H9 (cell line): Measurements from ENCODE around the gene ZMIZ1. TPM values are rescaled to one million over a fixed set of nuclear protein-coding genes. Genes with fewer than 3 reads are reported as not detected.

Source experiments
- DNase-seq: peaks from one replicate; pipeline ENCODE4 v3.0.0-alpha.2; 2017
- H2AFZ ChIP-seq: one replicate; pipeline ENCODE4 v1.6.1; 2013; ENCODE audit warnings: mild to moderate bottlenecking, low read length, control low read depth, moderate library complexity
- H2AK5ac ChIP-seq: 2 replicates; pipeline ENCODE4 v1.6.1; 2013; ENCODE audit warnings: low read length, control low read depth, mixed read lengths; ENCODE audit not compliant: insufficient read length
- H2BK120ac ChIP-seq: one replicate; pipeline ENCODE4 v1.6.1; 2013; ENCODE audit warnings: low read depth, mild to moderate bottlenecking, low read length, control low read depth, inconsistent platforms; ENCODE audit not compliant: poor library complexity, severe bottlenecking
- H2BK12ac ChIP-seq: 2 replicates; pipeline ENCODE4 v1.6.1; 2013; ENCODE audit warnings: low read length, control low read depth, mixed read lengths, low read depth; ENCODE audit not compliant: insufficient read length
- H2BK15ac ChIP-seq: 2 replicates; pipeline ENCODE4 v1.6.1; 2013; ENCODE audit warnings: low read depth, low read length, control low read depth
- H2BK20ac ChIP-seq: one replicate; pipeline ENCODE4 v1.6.1; 2013; ENCODE audit warnings: low read depth, mild to moderate bottlenecking, low read length, control low read depth, inconsistent platforms; ENCODE audit not compliant: poor library complexity, severe bottlenecking
- H2BK5ac ChIP-seq: 2 replicates; pipeline ENCODE4 v1.6.1; 2013; ENCODE audit warnings: low read length, control low read depth, mixed read lengths; ENCODE audit not compliant: insufficient read length
- H3K14ac ChIP-seq: 2 replicates; pipeline ENCODE4 v1.6.1; 2013; ENCODE audit warnings: low read length, control low read depth; ENCODE audit not compliant: insufficient read depth
- H3K18ac ChIP-seq: 2 replicates; pipeline ENCODE4 v1.6.1; 2013; ENCODE audit warnings: low read depth, mild to moderate bottlenecking, mixed read lengths, low read length, control low read depth; ENCODE audit not compliant: insufficient read length
- H3K23ac ChIP-seq: 2 replicates; pipeline ENCODE4 v1.6.1; 2013; ENCODE audit warnings: low read length, control low read depth, mixed read lengths, low read depth; ENCODE audit not compliant: insufficient read length
- H3K23me2 ChIP-seq: 2 replicates; pipeline ENCODE4 v1.6.1; 2013; ENCODE audit warnings: low read depth, mild to moderate bottlenecking, mixed read lengths, low read length, control low read depth; ENCODE audit not compliant: insufficient read length, poor library complexity, severe bottlenecking
- H3K27ac ChIP-seq: 2 replicates; pipeline ENCODE4 v1.5.1; 2013; ENCODE audit warnings: low read length, control low read depth, mixed read lengths, low read depth; ENCODE audit not compliant: insufficient read length
- H3K27me3 ChIP-seq: 2 replicates; pipeline ENCODE4 v1.6.1; 2013; ENCODE audit warnings: low read length, control low read depth, inconsistent platforms; ENCODE audit not compliant: insufficient read depth
- H3K4ac ChIP-seq: 2 replicates; pipeline ENCODE4 v1.6.1; 2013; ENCODE audit warnings: low read depth, mild to moderate bottlenecking, control low read depth, inconsistent platforms, low read length, moderate library complexity
- H3K4me1 ChIP-seq: 2 replicates; pipeline ENCODE4 v1.6.1; 2013; ENCODE audit warnings: low read length, control low read depth, inconsistent platforms; ENCODE audit not compliant: insufficient read depth
- H3K4me2 ChIP-seq: 2 replicates; pipeline ENCODE4 v1.6.1; 2013; ENCODE audit warnings: low read length, control low read depth, mixed read lengths; ENCODE audit not compliant: insufficient read length, insufficient read depth
- H3K56ac ChIP-seq: 2 replicates; pipeline ENCODE4 v1.6.1; 2013; ENCODE audit warnings: low read depth, mild to moderate bottlenecking, mixed read lengths, low read length, control low read depth; ENCODE audit not compliant: insufficient read length
- H3K79me1 ChIP-seq: 2 replicates; pipeline ENCODE4 v1.6.1; 2013; ENCODE audit warnings: low read depth, mild to moderate bottlenecking, moderate library complexity, low read length, control low read depth, inconsistent platforms; ENCODE audit not compliant: insufficient read depth, poor library complexity, severe bottlenecking
- H3K79me2 ChIP-seq: 2 replicates; pipeline ENCODE4 v1.6.1; 2013; ENCODE audit warnings: low read length, control low read depth, inconsistent platforms; ENCODE audit not compliant: insufficient read depth
- H3K9ac ChIP-seq: 2 replicates; pipeline ENCODE4 v1.6.1; 2013; ENCODE audit warnings: low read length, control low read depth, mixed read lengths; ENCODE audit not compliant: insufficient read length; ENCODE audit errors: extremely low read depth
- H3K9me3 ChIP-seq: one replicate; pipeline ENCODE4 v1.6.1; 2013; ENCODE audit warnings: low read depth, low read length, inconsistent platforms; ENCODE audit not compliant: control insufficient read depth
- H3T11ph ChIP-seq: one replicate; pipeline ENCODE4 v1.6.1; 2013; ENCODE audit warnings: mild to moderate bottlenecking, low read length, control low read depth, inconsistent platforms
- H4K20me1 ChIP-seq: one replicate; pipeline ENCODE4 v1.6.1; 2013; ENCODE audit not compliant: control insufficient read depth, insufficient read length, insufficient read depth
- H4K5ac ChIP-seq: 2 replicates; pipeline ENCODE4 v1.6.1; 2013; ENCODE audit warnings: low read depth, mild to moderate bottlenecking, mixed read lengths, low read length, control low read depth; ENCODE audit not compliant: insufficient read length
- H4K8ac ChIP-seq: replicated peaks from 2 replicates; pipeline ENCODE4 v1.6.1; 2013; ENCODE audit warnings: low read length, control low read depth, mixed read lengths, low read depth; ENCODE audit not compliant: insufficient read length
- H4K91ac ChIP-seq: 2 replicates; pipeline ENCODE4 v1.6.1; 2013; ENCODE audit warnings: low read depth, mild to moderate bottlenecking, moderate library complexity, mixed read lengths, low read length, control low read depth; ENCODE audit not compliant: insufficient read length
- H3K27ac Mint-ChIP-seq, 3 experiments: 2 replicates in 2 of 3; 3 replicates in 1 of 3; pipeline ENCODE4 v1.8.0; 2020 to 2021; ENCODE audit warnings: mixed read lengths in 3 of 3, mild to moderate bottlenecking in 1 of 3, moderate library complexity in 1 of 3
- H3K27me3 Mint-ChIP-seq: 2 replicates; pipeline ENCODE4 v1.8.0; 2021; ENCODE audit warnings: low read depth, mild to moderate bottlenecking, moderate library complexity, mixed read lengths
- H3K36me3 Mint-ChIP-seq, 3 experiments: 2 replicates in 2 of 3; 3 replicates in 1 of 3; pipeline ENCODE4 v1.8.0; 2020 to 2021; ENCODE audit warnings: low read depth in 3 of 3, mixed read lengths in 3 of 3; ENCODE audit not compliant: insufficient read depth in 1 of 3
- H3K4me1 Mint-ChIP-seq, 2 experiments: 2 replicates each; pipeline ENCODE4 v1.8.0; 2020; ENCODE audit warnings: mixed read lengths in 2 of 2
- H3K4me3 Mint-ChIP-seq, 2 experiments: 2 replicates in 1 of 2; 3 replicates in 1 of 2; pipeline ENCODE4 v1.8.0; 2020 to 2021; ENCODE audit warnings: mild to moderate bottlenecking in 2 of 2, mixed read lengths in 2 of 2, moderate library complexity in 1 of 2
- H3K9me3 Mint-ChIP-seq, 2 experiments: 2 replicates in 1 of 2; 3 replicates in 1 of 2; pipeline ENCODE4 v1.8.0; 2020; ENCODE audit warnings: mild to moderate bottlenecking in 2 of 2, mixed read lengths in 2 of 2, moderate library complexity in 1 of 2
- CTCF ChIP-seq: fragments of 200-600 bp; sonication (generic); conservative IDR thresholded peaks from 3 replicates; pipeline ENCODE4 v1.8.0; 2021; ENCODE audit warnings: antibody characterized with exemption, mild to moderate bottlenecking
- WGBS: extraction: QIAGEN DNeasy Blood & Tissue Kit; methylation state at CpG from one replicate; pipeline ENCODE4 v1.1.7; 2013; ENCODE audit warnings: missing lambda C conversion rate, low lambda C conversion rate, mixed read lengths; ENCODE audit not compliant: insufficient read length; ENCODE audit errors: extremely low coverage; 5-methylcytosine and 5-hydroxymethylcytosine counted together
- total RNA-seq: library from RNA; stranded (reverse); gene quantifications from 2 replicates; pipeline ENCODE4 v1.2.1, GENCODE V29; 2021

ZMIZ1 gene
- total RNA-seq, 1 experiment from 2014 or later, result 36.9 TPM

- no peak overlapping the region for H2BK5ac ChIP-seq
- H2BK20ac ChIP-seq, result no peak overlapping the region
- H3T11ph ChIP-seq, result no peak overlapping the region
- H3K79me2 ChIP-seq, result no peaks in the 10 kb centered on the region
- Mint-ChIP-seq H3K4me3 (no peak overlapping the region), H3K36me3 (peaks cover 16 to 63% (median 44%) of the 10 kb centered on the region in 3 experiments), H3K27me3 (no peaks in the 10 kb centered on the region; the same call in 1 of the 2 replicates), H3K27ac (peak overlapping the region in 2 of 3 experiments; percentile 47 to 48; a peak in 2 of 7 replicates), H3K9me3 (no peaks in the 10 kb centered on the region), H3K4me1 (peaks cover 0 to 3% of the 10 kb centered on the region in 2 experiments; a peak in 2 of 4 replicates)
- H3K56ac ChIP-seq, result no peak overlapping the region
- H3K79me1 ChIP-seq, result no peaks in the 10 kb centered on the region
- TF ChIP-seq CTCF, result no peak
- H3K4me2 ChIP-seq, result no peak overlapping the region
- H3K23me2 ChIP-seq, result no peaks in the 10 kb centered on the region
- H3K4me1 ChIP-seq, result no peaks in the 10 kb centered on the region
- H4K91ac ChIP-seq, result no peak overlapping the region
- no peaks in the 10 kb centered on the region for H3K9me3 ChIP-seq
- no peaks in the 10 kb centered on the region for H4K20me1 ChIP-seq
- H3K27me3 ChIP-seq, result no peaks in the 10 kb centered on the region
- H3K27ac ChIP-seq, result no peak overlapping the region
- H3K18ac ChIP-seq, result no peak overlapping the region
- no peak overlapping the region for H3K23ac ChIP-seq
- WGBS, result no CpG with 5 or more reads among the region's 29 CpGs
- no peak overlapping the region for H3K14ac ChIP-seq
- no peak overlapping the region for H2BK12ac ChIP-seq
- no peak overlapping the region for H2BK120ac ChIP-seq
- H2AK5ac ChIP-seq, result no peak overlapping the region
- H3K4ac ChIP-seq, result no peak overlapping the region
- DNase-seq, result no peak
- no peak overlapping the region for H2BK15ac ChIP-seq
- H4K8ac ChIP-seq, result no peak overlapping the region
- H4K5ac ChIP-seq, result no peak overlapping the region
- no peak overlapping the region for H2AFZ ChIP-seq
- H3K9ac ChIP-seq, result no peak overlapping the region
These were observed 241.6 kb downstream of the ZMIZ1 start for GRCh38 chr10:79310200-79310865.
